Endothelial cell of umbilical vein (primary cell): Measurements from ENCODE around the gene ZNF649.

Experiments
- POLR2A ChIP-seq: IDR thresholded peaks from 2 replicates; pipeline ENCODE4 v1.6.1; 2012; ENCODE audit warnings: low read depth, mild to moderate bottlenecking, control low read depth, low read length
- POLR2AphosphoS5 ChIP-seq: IDR thresholded peaks from 2 replicates; pipeline ENCODE4 v1.6.1; 2012; ENCODE audit warnings: low read depth, mild to moderate bottlenecking, control low read depth, low read length, moderate library complexity; ENCODE audit not compliant: insufficient read depth

GRCh38 chr19:51884713-51885112, 20.1 kb downstream of the ZNF649 start:
- TF ChIP-seq POLR2A: no peak
- TF ChIP-seq POLR2AphosphoS5: no peak
